Endothelial cell of umbilical vein (primary cell): ENCODE data around the gene ABCA6. TPM values are rescaled to one million over a fixed set of nuclear protein-coding genes. Genes with fewer than 3 reads are reported as not detected.

Experiments used
- BruUV-seq: library from RNA; stranded (reverse); fragments of 400-500 nt; replicated peaks from 2 replicates; lab custom pipeline; 2021; lab: Mats Ljungman, UMichigan
- CTCF ChIA-PET: fragments of 300-600, 350-600 bp; sonication (Branson Sonifier 250); formaldehyde crosslinking; loops from one replicate; lab custom pipeline; 2021; ENCODE audit warnings: antibody characterized with exemption, inconsistent platforms; lab: Charles Lee
- POLR2A ChIA-PET: fragments of 300-600, 350-600 bp; sonication (Branson Sonifier 250); formaldehyde crosslinking; loops from one replicate; lab custom pipeline; 2021; ENCODE audit warnings: antibody characterized with exemption, inconsistent platforms; lab: Charles Lee
- DNase-seq: peaks from one replicate; pipeline ENCODE4 v3.0.0-alpha.2; 2011; ENCODE audit warnings: low read depth, low spot score
- FAIRE-seq: peaks from 2 replicates; lab custom pipeline; 2011; peaks lifted over from hg19 to GRCh38; lab: Jason Lieb, UNC
- H2AFZ ChIP-seq: 2 replicates; pipeline ENCODE4 v1.6.0; 2012; ENCODE audit warnings: low read depth, low read length, control low read depth, inconsistent platforms
- H3K27ac ChIP-seq: 2 replicates; pipeline ENCODE4 v1.5.1; 2011; ENCODE audit warnings: low read depth, mild to moderate bottlenecking, control low read depth, low read length, moderate library complexity; ENCODE audit not compliant: insufficient read depth
- H3K27me3 ChIP-seq, 2 experiments: 2 replicates each; pipeline versions ENCODE4 v1.6.0 to v1.6.1; 2011; ENCODE audit warnings: low read length in 2 of 2, mixed read lengths in 1 of 2; ENCODE audit not compliant: control insufficient read depth in 2 of 2, insufficient read depth in 2 of 2
- H3K36me3 ChIP-seq, 2 experiments: 2 replicates in 1 of 2; 3 replicates in 1 of 2; pipeline ENCODE4 v1.5.1; 2011; ENCODE audit warnings: low read length in 2 of 2, mild to moderate bottlenecking in 1 of 2, moderate library complexity in 1 of 2; ENCODE audit not compliant: control insufficient read depth in 2 of 2, insufficient read depth in 2 of 2; ENCODE audit errors: extremely low read depth in 1 of 2
- H3K4me1 ChIP-seq: 3 replicates; pipeline ENCODE4 v1.5.1; 2011; ENCODE audit warnings: mild to moderate bottlenecking, low read length; ENCODE audit not compliant: control insufficient read depth, insufficient read depth; ENCODE audit errors: extremely low read depth
- H3K4me2 ChIP-seq: 2 replicates; pipeline ENCODE4 v1.6.1; 2011; ENCODE audit warnings: low read length, control low read depth, mixed read lengths; ENCODE audit not compliant: insufficient read depth
- H3K4me3 ChIP-seq, 3 experiments: fragments of 200-600 bp in 1 of 3; sonication (generic), shearing (Covaris generic) in 1 of 3; replicated peaks in 1 of 3; 2 replicates each; pipeline ENCODE4 v1.5.1; 2011 to 2016; ENCODE audit warnings: control low read depth in 3 of 3, low read length in 3 of 3, mild to moderate bottlenecking in 2 of 3, inconsistent platforms in 1 of 3, low read depth in 1 of 3, moderate library complexity in 1 of 3; ENCODE audit not compliant: insufficient read depth in 1 of 3
- H3K79me2 ChIP-seq: 2 replicates; pipeline ENCODE4 v1.6.0; 2012; ENCODE audit warnings: low read length, inconsistent platforms; ENCODE audit not compliant: control insufficient read depth, insufficient read depth
- H3K9ac ChIP-seq: replicated peaks from 2 replicates; pipeline ENCODE3; 2011; ENCODE audit warnings: low read length, control low read depth; ENCODE audit not compliant: insufficient read depth; ENCODE audit errors: extremely low read depth
- H3K9me1 ChIP-seq: replicated peaks from 3 replicates; pipeline ENCODE4 v1.6.0; 2011; ENCODE audit warnings: mild to moderate bottlenecking, low read length; ENCODE audit not compliant: control insufficient read depth, insufficient read depth; ENCODE audit errors: extremely low read depth
- H3K9me3 ChIP-seq: replicated peaks from 2 replicates; pipeline ENCODE4 v1.5.1; 2012; ENCODE audit warnings: low read length, inconsistent platforms; ENCODE audit not compliant: control insufficient read depth, insufficient read depth
- H4K20me1 ChIP-seq: replicated peaks from 2 replicates; pipeline ENCODE3; 2011; ENCODE audit warnings: mild to moderate bottlenecking, low read length; ENCODE audit not compliant: control insufficient read depth, insufficient read depth; ENCODE audit errors: extremely low read depth
- CTCF ChIP-seq, 2 donors: IDR thresholded peaks; 1 replicate in 1 of 2; 2 replicates in 1 of 2; pipeline ENCODE4 v1.5.1; 2011; ENCODE audit warnings: low read length in 2 of 2, mild to moderate bottlenecking in 2 of 2, moderate library complexity in 2 of 2, control low read depth in 1 of 2, inconsistent platforms in 1 of 2, low read depth in 1 of 2; ENCODE audit not compliant: insufficient read depth in 1 of 2; ENCODE audit errors: extremely low read depth in 1 of 2
- EZH2 ChIP-seq: IDR thresholded peaks from 2 replicates; pipeline ENCODE4 v1.6.1; 2012; ENCODE audit warnings: borderline replicate concordance, low read depth, mild to moderate bottlenecking, moderate library complexity, low read length, inconsistent platforms; ENCODE audit not compliant: severe bottlenecking
- FOS ChIP-seq: IDR thresholded peaks from 2 replicates; pipeline ENCODE4 v1.6.1; 2011; ENCODE audit warnings: mild to moderate bottlenecking, low read length, moderate library complexity, borderline replicate concordance; ENCODE audit not compliant: insufficient read depth
- GATA2 ChIP-seq: IDR thresholded peaks from 2 replicates; pipeline ENCODE4 v1.7.0; 2011; ENCODE audit warnings: low read depth, mild to moderate bottlenecking, moderate library complexity, mixed read lengths, low read length; ENCODE audit not compliant: insufficient read length, insufficient read depth
- JUN ChIP-seq: IDR thresholded peaks from 2 replicates; pipeline ENCODE4 v1.6.1; 2011; ENCODE audit warnings: borderline replicate concordance, low read depth; ENCODE audit not compliant: insufficient read length, insufficient read depth
- MAX ChIP-seq: IDR thresholded peaks from 2 replicates; pipeline ENCODE4 v1.6.1; 2011; ENCODE audit not compliant: insufficient read depth, insufficient read length
- MYC ChIP-seq: IDR thresholded peaks from one replicate; pipeline ENCODE4 v1.6.1; 2011; ENCODE audit warnings: mild to moderate bottlenecking, low read depth, low read length
- POLR2A ChIP-seq: IDR thresholded peaks from 2 replicates; pipeline ENCODE4 v1.6.1; 2012; ENCODE audit warnings: low read depth, mild to moderate bottlenecking, control low read depth, low read length
- POLR2AphosphoS5 ChIP-seq: IDR thresholded peaks from 2 replicates; pipeline ENCODE4 v1.6.1; 2012; ENCODE audit warnings: low read depth, mild to moderate bottlenecking, control low read depth, low read length, moderate library complexity; ENCODE audit not compliant: insufficient read depth
- dilution Hi-C: fragments of 300-500 bp; cut with MboI; formaldehyde crosslinking; loops from one replicate; pipeline ENCODE4 v1.15.0; 2019; ENCODE audit warnings: low sequenced_read_pairs; ENCODE audit not compliant: extremely low pct_ligation_motif_present
- intact Hi-C: fragments of 100-400 bp; cut with micrococcal nuclease; formaldehyde crosslinking; loops from one replicate; pipeline ENCODE4 v1.10.0; 2022
- polyA plus RNA-seq, 4 experiments: library from polyadenylated mRNA; depleted of rRNA in 3 of 4; stranded (reverse) in 3 of 4; unstranded in 1 of 4; fragments of >200 nt; gene quantifications; 2 replicates each; pipeline versions ENCODE4 v1.2.1 to v1.2.3, GENCODE V29; 2011 to 2012; ENCODE audit warnings: missing spikeins in 1 of 4
- total RNA-seq: library from RNA; stranded (reverse); gene quantifications from 2 replicates; pipeline ENCODE4 v1.2.3, GENCODE V29; 2021

ABCA6 gene
- total and polyA plus RNA-seq, 2 donors (not counting 3 experiments of a cell fraction or from before 2014, with no cell fraction given): 11.3 to 30.5 TPM

DNA sequence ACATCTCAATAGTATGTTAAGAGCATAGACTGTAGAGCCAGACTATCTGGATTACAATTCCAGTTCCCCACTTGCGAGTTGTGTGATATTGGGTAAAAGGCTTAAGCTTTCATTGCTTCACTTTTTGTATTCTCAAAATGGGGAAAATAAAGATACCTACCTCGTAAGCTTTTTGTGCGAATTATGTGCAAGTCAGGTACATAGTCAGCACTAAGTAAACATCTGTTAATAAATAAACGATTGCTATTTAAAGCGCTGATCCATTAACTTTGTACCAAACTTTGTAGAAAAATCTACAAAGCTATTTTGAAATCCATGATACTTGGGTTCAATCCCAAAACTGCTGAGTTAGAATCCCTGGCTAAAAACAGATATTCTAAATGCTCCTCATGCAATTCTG, 19.6 kb downstream of the ABCA6 start:
- no peaks in the 10 kb centered on the region for H3K9me1 ChIP-seq
- TF ChIP-seq GATA2 (no peak), EZH2 (no peak), MAX (no peak), JUN (no peak), POLR2AphosphoS5 (no peak), POLR2A (no peak), CTCF (IDR thresholded peaks at IDR 0.05; ENCODE audit: extremely low read depth in 1 of 2, insufficient read depth in 1 of 2, low read depth in 1 of 2, low read length in 2 of 2) (no peak), MYC (no peak), FOS (no peak)
- H3K79me2 ChIP-seq: no peaks in the 10 kb centered on the region
- H3K27me3 ChIP-seq: no peaks in the 10 kb centered on the region
- dilution Hi-C loops (no loop called here), intact Hi-C loops (no loop called here)
- ChIA-PET POLR2A (no interaction called here), CTCF (interaction anchor here (0.9 to 1.6 kb wide), 3 partner anchors 11 to 109 kb away, joined by 3 to 4 read pairs (median 3); no protein-coding TSS in a partner anchor)
- H3K9me3 ChIP-seq: no peaks in the 10 kb centered on the region
- peaks cover 5% of the 10 kb centered on the region for H3K4me1 ChIP-seq
- no peak for DNase-seq
- no peak overlapping the region for H3K9ac ChIP-seq
- no peak overlapping the region for H3K4me3 ChIP-seq
- no peak overlapping the region for H3K27ac ChIP-seq
- no peaks in the 10 kb centered on the region for H4K20me1 ChIP-seq
- H3K4me2 ChIP-seq: no peak overlapping the region
- H2AFZ ChIP-seq: no peak overlapping the region
- no peak for FAIRE-seq
- H3K36me3 ChIP-seq: peaks cover 0 to 2% of the 10 kb centered on the region in 2 experiments
- no TSS peak for BruUV-seq
